ENCODE measurements around the gene TPGS1. TPM values are rescaled to one million over a fixed set of nuclear protein-coding genes. Genes with fewer than 3 reads are reported as not detected.

The TPGS1 gene
- polyA plus RNA-seq, 4 donors, result 5.3 to 16.9 (median 9.5) TPM

GRCh38 chr19:494171-495080, 12.9 kb upstream of the TPGS1 start:
- no peak for DNase-seq (ENCODE audit: low read depth in 4 of 4, low spot score in 3 of 4)

- no peak for DNase-seq (ENCODE audit: low read depth in 4 of 4, low spot score in 3 of 4)
Measured at GRCh38 chr19:495081-495401, 12.3 kb upstream of the TPGS1 start.

- no peak for DNase-seq (ENCODE audit: low read depth in 4 of 4, low spot score in 3 of 4)
Measured at GRCh38 chr19:495402-496111, 11.7 kb upstream of the TPGS1 start.

GRCh38 chr19:496112-496665, 11.1 kb upstream of the TPGS1 start, which contains the start of gene MADCAM1:
Gene MADCAM1 (plus strand): TSS chr19:496486. CDS start chr19:496500, 14 bp downstream.
- DNase-seq (ENCODE audit: low read depth in 4 of 4, low spot score in 3 of 4), result no peak

GRCh38 chr19:496986-497385, 10.3 kb upstream of the TPGS1 start:
- no peak for DNase-seq (ENCODE audit: low read depth in 4 of 4, low spot score in 3 of 4)

GRCh38 chr19:497491-497868, 9.8 kb upstream of the TPGS1 start:
- DNase-seq (ENCODE audit: low read depth in 4 of 4, low spot score in 3 of 4), result no peak

- no peak for DNase-seq (ENCODE audit: low read depth in 4 of 4, low spot score in 3 of 4)
Measured at GRCh38 chr19:497869-498510, 9.3 kb upstream of the TPGS1 start.

- DNase-seq (ENCODE audit: low read depth in 4 of 4, low spot score in 3 of 4), result no peak
Measured at GRCh38 chr19:498511-498891, 8.8 kb upstream of the TPGS1 start.

DNA sequence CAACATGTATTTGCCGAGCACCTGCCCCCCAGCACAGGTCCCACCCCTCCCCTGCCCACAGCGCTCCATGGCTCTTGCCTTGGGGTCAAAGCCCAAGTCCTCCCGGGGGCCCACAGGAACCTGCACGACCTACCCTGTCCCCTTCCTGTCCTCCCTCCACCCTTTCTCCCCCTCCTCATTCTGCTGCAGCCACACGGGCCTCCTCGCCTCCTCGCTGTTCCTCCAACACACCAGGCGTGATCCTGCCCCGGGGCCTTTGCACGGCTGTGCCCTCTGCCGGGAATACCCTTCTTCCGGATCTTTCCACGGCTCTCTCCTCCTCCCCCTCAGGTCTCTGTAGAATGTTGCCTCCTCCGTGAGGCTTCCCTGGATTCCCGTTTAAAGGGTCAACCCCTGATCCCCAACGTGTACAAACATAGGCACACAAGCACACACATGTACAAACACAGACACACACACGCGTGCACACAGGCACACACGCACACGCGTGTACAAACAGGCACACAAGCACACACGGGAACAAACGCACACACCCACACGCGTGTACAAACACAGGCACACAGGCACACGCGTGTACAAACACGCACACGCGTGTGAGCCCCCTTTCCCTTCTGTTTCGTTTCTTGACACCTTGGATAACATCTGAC, 8.2 kb upstream of the TPGS1 start:
- no peak for DNase-seq (ENCODE audit: low read depth in 4 of 4, low spot score in 3 of 4)

DNA sequence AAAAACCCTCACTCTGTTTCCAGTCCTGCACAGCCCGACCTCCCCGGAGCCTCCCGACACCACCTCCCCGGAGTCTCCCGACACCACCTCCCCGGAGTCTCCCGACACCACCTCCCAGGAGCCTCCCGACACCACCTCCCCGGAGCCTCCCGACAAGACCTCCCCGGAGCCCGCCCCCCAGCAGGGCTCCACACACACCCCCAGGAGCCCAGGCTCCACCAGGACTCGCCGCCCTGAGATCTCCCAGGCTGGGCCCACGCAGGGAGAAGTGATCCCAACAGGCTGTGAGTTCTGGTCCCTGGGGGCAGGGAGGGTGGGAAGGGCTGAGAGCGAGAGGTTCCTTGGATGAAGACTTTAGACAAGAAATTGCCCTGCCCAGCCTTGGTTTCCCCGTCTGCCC, 5.7 kb upstream of the TPGS1 start:
- DNase-seq (ENCODE audit: low read depth in 4 of 4, low spot score in 3 of 4), result no peak

- DNase-seq (ENCODE audit: low read depth in 4 of 4, low spot score in 3 of 4), result no peak
Measured at GRCh38 chr19:504616-505015, 2.7 kb upstream of the TPGS1 start.

DNA sequence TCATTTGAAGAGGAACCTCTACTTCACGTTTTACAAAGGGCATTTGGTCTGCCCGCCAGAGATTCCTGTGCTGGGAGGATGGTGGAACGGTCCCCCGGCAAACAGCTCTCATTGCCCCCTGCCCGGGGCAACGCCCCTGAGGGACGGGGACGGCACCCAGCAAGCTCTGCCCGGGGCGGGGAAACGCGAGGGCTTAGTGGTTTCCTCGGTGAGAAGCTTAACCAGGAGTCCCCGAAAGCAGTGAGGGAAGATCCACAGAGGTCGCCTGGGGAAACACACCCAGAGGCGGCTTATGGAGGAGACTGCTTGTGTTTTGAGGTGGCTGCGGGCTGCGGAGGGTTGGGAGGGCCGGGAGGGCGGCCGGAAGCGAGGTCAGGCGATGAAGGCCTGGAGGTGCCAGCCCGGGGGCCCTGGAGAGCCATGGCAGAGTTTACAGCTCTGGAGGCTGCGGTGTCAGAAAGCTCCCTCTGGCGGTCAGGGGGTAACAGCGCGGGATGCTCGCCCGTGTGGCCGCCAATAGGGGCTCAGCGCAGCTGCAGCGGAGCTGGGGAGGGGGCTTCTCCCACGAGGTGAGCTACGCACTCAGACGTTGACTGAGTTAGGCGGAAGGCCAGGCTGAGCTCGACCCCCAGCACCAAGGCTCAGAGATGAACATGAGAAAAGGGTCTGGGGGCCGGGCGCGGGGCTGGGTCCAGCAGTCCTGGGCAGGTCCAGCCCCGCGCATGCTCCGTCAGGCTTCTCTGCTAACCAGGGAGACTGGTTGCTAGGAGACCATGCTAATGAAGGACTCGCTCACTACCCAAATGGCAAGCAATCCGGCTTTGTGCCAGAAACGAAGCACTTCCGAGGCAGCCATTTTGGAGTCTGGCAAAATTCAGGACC, 652 bp upstream of the TPGS1 start:
- DNase-seq (ENCODE audit: low read depth in 4 of 4, low spot score in 3 of 4), result peak; percentile 100

- DNase-seq (ENCODE audit: low read depth in 4 of 4, low spot score in 3 of 4), result no peak
Measured at GRCh38 chr19:508204-509150, 1.2 kb downstream of the TPGS1 start.

GRCh38 chr19:510606-511100, 3.4 kb downstream of the TPGS1 start:
- no peak for DNase-seq (ENCODE audit: low read depth in 4 of 4, low spot score in 3 of 4)

GRCh38 chr19:511101-511851, 4.0 kb downstream of the TPGS1 start:
- no peak for DNase-seq (ENCODE audit: low read depth in 4 of 4, low spot score in 3 of 4)

GRCh38 chr19:512547-513365, 5.5 kb downstream of the TPGS1 start:
- no peak for DNase-seq (ENCODE audit: low read depth in 4 of 4, low spot score in 3 of 4)

All from left renal pelvis (tissue), 4 donors.